Tibial artery (tissue), 4 donors: Measurements from ENCODE around the gene HTRA1.

Experiments used
- DNase-seq, 2 donors: peaks; one replicate each; pipeline ENCODE4 v3.0.0-alpha.2; 2019
- H3K27ac ChIP-seq, 2 donors: fragments of 200-600 bp; sonication (generic) in 1 of 2; 1 replicate in 1 of 2; 2 replicates in 1 of 2; pipeline ENCODE4 v1.5.1; 2018 to 2019; ENCODE audit warnings: mild to moderate bottlenecking in 1 of 2
- H3K27me3 ChIP-seq, 2 donors: fragments of 200-600 bp; sonication (generic) in 1 of 2; one replicate each; pipeline versions ENCODE4 v1.5.1 to v1.6.0; 2016 to 2019
- H3K36me3 ChIP-seq, 3 donors: fragments of 200-600 bp; sonication (generic) in 2 of 3; one replicate each; pipeline ENCODE4 v1.5.1; 2016 to 2019; ENCODE audit warnings: mild to moderate bottlenecking in 2 of 3
- H3K4me1 ChIP-seq, 4 donors: fragments of 200-600 bp; sonication (generic) in 2 of 4; 1 replicate in 3 of 4; 2 replicates in 1 of 4; pipeline ENCODE4 v1.5.1; 2016 to 2019
- H3K4me3 ChIP-seq, 2 donors: fragments of 200-600 bp; sonication (generic) in 1 of 2; 1 replicate in 1 of 2; 2 replicates in 1 of 2; pipeline ENCODE4 v1.5.1; 2018 to 2019; ENCODE audit warnings: mild to moderate bottlenecking in 2 of 2
- H3K9me3 ChIP-seq, 3 donors: fragments of 200-600 bp; sonication (generic) in 1 of 3; one replicate each; pipeline ENCODE4 v1.5.1; 2016 to 2019
- CTCF ChIP-seq, 2 experiments: fragments of 200-600 bp in 1 of 2; fragments of 450-650 bp in 1 of 2; IDR thresholded peaks; one replicate each; pipeline ENCODE4 v1.5.1; 2017 to 2019; ENCODE audit warnings: antibody characterized with exemption in 2 of 2, mild to moderate bottlenecking in 1 of 2, moderate library complexity in 1 of 2
- intact Hi-C: fragments of 100-400 bp; cut with DNase I; formaldehyde crosslinking; loops from one replicate; pipeline ENCODE4 v1.15.0; 2023; ENCODE audit warnings: low total_unique reads

Gene HTRA1

GRCh38 chr10:122477436-122477835 lies 16.1 kb downstream of the HTRA1 start:
- Histone ChIP-seq H3K27me3 (no peaks in the 10 kb centered on the region), H3K36me3 (no peaks in the 10 kb centered on the region), H3K9me3 (no peaks in the 10 kb centered on the region), H3K4me1 (peaks cover 6 to 61% (median 33%) of the 10 kb centered on the region in 4 donors), H3K27ac (peak overlapping the region; percentile 41 to 77), H3K4me3 (no peak overlapping the region)
- intact Hi-C loops: no loop called here
- TF ChIP-seq CTCF (IDR thresholded peaks at IDR 0.05): no peak
- no peak for DNase-seq

- DNase-seq: no peak
- Histone ChIP-seq H3K27ac (no peak overlapping the region), H3K4me1 (peaks cover 6 to 49% (median 26%) of the 10 kb centered on the region in 4 donors), H3K36me3 (no peaks in the 10 kb centered on the region), H3K9me3 (no peaks in the 10 kb centered on the region), H3K27me3 (no peaks in the 10 kb centered on the region), H3K4me3 (no peak overlapping the region)
- intact Hi-C loops: no loop called here
- no peak for TF ChIP-seq CTCF (IDR thresholded peaks at IDR 0.05)
These were observed 17.6 kb downstream of the HTRA1 start for GRCh38 chr10:122478971-122479370.

GRCh38 chr10:122480146-122480833 lies 18.9 kb downstream of the HTRA1 start:
- peaks cover 6 to 44% (median 13%) of the 10 kb centered on the region in 4 donors for H3K4me1 ChIP-seq
- intact Hi-C loops: no loop called here
- DNase-seq: peak in 1 of 2 donors; percentile 41
- no peaks in the 10 kb centered on the region for H3K27me3 ChIP-seq
- no peaks in the 10 kb centered on the region for H3K9me3 ChIP-seq
- no peak overlapping the region for H3K4me3 ChIP-seq
- no peak overlapping the region for H3K27ac ChIP-seq
- no peak for TF ChIP-seq CTCF (IDR thresholded peaks at IDR 0.05)
- H3K36me3 ChIP-seq: no peaks in the 10 kb centered on the region

- H3K27ac ChIP-seq: no peak overlapping the region
- intact Hi-C loops: no loop called here
- H3K27me3 ChIP-seq: no peaks in the 10 kb centered on the region
- no peak for TF ChIP-seq CTCF (IDR thresholded peaks at IDR 0.05)
- peaks cover 0 to 4% (median 0%) of the 10 kb centered on the region in 3 donors for H3K36me3 ChIP-seq
- H3K4me1 ChIP-seq: peaks cover 0 to 39% (median 2%) of the 10 kb centered on the region in 4 donors
- DNase-seq: no peak
- no peaks in the 10 kb centered on the region for H3K9me3 ChIP-seq
- no peak overlapping the region for H3K4me3 ChIP-seq
These were observed 20.1 kb downstream of the HTRA1 start for GRCh38 chr10:122481296-122482056.

GRCh38 chr10:122484276-122485060 lies 23.1 kb downstream of the HTRA1 start:
- H3K4me3 ChIP-seq: no peak overlapping the region
- H3K4me1 ChIP-seq: peaks cover 0 to 38% (median 11%) of the 10 kb centered on the region in 4 donors
- no peak for TF ChIP-seq CTCF (IDR thresholded peaks at IDR 0.05)
- intact Hi-C loops: no loop called here
- no peak overlapping the region for H3K27ac ChIP-seq
- no peaks in the 10 kb centered on the region for H3K27me3 ChIP-seq
- H3K36me3 ChIP-seq: peaks cover 0 to 4% (median 0%) of the 10 kb centered on the region in 3 donors
- peak in 1 of 2 donors; percentile 59 for DNase-seq
- H3K9me3 ChIP-seq: no peaks in the 10 kb centered on the region
